ENCODE measurements around the gene DAND5.
"Not testable (repeated sequence)": the region's sequence is repeated elsewhere in the genome, so short reads cannot be mapped to it uniquely, and the experiment has no call there.

Gene DAND5

DNA sequence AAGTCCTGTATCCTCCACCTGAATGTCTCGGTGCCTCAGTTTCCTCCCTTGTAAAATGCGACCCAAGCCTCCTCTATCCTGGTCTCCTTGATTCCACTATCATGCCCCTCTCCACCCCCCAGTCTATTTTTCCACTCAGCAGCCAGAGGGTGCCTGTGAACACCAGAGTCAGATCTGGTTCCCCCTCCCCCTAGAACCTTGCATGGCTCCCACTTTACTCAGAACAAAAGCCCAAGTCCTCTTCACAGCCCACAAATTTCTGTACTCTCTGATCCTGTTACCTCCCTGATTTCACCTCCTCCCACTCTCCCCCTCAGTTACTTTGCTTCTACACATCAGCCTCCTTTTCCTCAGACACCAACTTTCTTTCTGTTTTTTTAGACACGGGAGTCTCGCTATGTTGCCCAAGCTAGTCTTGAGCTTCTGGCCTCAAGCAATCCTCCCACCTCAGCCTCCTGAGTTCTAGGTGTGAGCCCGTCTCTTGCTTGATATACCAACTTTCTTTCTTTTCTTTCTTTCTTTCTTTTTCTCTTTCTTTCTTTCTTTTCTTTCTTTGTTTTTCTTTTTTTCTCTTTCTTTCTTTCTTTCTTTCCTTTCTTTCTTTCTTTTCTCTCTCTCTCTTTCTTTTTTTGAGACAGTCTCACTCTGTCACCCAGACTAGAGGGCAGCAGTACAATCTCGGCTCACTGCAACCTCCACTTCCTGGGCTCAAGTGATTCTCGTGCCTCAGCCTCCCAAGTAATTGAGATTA lies 869 bp downstream of the DAND5 start:
- no peak for DNase-seq

DNA sequence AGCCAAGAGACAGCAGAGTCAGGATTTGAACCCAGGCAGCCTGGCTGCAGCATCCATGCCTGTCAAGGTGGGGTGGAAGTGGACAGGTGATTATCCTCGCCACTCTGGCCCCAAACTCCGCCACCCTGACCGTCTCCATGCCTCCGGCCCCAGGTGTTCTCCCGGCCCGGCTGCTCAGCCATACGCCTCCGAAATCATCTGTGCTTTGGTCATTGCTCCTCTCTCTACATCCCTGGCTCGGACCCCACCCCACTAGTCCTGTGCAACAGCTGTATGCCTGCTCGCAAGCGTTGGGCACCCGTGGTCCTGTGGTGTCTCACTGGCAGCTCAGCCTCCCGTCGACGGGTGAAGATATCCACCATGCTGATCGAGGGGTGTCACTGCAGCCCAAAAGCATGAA lies 3.9 kb downstream of the DAND5 start:
- no peak for DNase-seq

DNA sequence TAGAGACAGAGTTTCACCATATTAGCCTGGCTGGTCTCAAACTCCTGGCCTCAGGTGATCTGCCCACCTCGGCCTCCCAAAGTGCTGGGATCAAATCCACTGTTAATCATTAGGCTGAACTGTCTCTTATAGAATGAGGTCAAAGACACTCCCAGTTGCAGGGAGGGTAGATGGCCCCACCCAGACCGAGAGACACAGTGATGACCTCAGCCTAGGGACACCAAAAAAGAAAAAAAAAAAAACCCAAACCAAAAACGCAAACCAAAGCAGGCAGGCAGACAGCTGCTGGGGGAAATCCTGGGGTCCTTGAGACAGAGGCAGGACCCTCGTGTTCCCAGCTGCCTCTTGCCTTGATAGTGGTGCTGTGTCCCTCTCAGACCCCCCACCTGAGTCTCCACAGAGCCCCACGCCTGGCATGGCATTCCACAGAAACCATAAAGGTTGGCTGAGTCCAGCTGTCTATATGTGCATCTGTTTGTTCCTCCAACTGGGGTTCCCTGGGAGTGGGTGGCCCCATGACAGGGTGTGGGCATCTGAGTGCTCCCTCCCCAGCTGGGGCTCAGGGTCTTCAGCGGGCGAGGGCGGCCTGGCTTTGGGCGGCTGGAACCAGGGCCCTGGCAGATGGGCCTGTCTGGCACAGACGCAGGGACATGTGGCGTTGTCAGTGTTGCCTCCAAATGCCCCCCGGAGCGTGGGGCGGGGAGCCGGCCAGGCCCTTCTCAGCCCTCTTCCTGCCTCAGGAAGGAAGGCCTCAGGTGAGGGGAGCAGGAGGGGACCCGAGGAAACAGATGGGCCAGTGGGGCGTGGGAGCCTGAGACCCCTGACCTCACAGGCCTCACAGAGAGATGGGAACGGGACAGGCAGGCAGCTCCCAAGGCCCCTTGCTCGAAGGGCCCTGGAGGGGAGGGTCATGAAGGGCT lies 5.2 kb downstream of the DAND5 start:
- DNase-seq = no peak

DNA sequence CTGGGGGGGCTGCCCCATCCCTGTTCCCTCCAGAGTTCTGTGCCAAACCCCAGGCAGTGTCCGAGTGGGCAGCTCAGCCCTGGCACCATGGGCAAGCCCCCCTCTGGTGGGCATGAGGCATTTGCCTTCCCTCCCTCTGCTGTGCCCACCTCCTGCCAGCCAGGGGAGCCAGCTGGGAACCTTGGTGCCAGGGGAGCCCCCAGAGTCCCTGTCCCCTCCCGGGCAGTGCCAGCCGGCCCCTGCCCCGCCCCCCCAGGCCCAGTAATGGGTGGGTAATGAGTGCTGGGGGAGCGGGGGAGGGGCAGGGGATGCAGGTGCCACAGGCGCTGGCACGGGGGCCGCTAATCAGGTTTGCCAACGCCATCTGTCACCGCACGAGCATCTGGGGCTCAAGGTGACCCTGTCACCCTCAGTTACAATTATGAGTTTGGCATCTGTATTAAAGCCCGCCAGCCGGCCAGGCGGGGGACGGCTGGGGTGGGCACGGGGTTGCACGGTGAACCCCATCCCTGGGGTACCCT lies 5.9 kb downstream of the DAND5 start:
- DNase-seq = peak; percentile 28

DNA sequence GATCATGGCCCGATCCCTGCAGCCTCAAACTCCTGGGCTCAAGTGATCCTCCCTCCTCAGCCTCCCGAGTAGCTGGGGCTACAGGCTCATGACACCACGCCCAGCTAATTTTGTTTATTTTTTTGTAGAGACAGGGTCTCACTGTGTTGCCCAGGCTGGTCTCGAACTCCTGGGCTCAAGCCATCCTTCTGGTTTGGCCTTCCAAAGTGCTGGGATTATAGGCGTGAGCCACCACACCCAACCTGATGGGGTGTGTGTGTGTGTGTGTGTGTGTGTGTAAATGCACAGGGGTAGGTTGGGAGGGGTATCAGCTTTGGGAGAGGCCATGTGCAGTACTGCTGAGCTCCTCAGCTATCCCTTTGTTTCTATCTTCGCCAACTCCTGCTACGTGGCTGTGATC lies 6.7 kb downstream of the DAND5 start:
- not testable (repeated sequence) for DNase-seq

DNA sequence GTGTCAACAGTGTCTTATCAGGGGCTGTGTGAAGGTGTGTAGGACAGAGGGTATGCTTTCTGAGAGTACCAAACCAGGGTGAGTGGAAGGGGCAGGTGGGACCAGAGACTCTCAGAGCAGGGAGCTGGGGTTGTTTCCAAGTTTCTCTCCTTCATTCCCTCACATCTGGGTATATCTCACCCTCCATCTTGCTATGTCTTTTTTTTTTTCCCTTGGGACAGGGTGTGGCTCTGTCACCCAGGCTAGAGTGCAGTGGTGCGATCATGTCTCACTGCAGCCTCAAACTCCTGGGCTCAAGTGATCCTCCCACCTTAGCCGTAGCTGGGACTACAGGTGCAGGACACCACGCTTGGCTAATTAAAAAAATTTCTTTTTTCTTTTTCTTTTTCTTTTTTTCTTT lies 10.6 kb downstream of the DAND5 start:
- no peak for DNase-seq

DNA sequence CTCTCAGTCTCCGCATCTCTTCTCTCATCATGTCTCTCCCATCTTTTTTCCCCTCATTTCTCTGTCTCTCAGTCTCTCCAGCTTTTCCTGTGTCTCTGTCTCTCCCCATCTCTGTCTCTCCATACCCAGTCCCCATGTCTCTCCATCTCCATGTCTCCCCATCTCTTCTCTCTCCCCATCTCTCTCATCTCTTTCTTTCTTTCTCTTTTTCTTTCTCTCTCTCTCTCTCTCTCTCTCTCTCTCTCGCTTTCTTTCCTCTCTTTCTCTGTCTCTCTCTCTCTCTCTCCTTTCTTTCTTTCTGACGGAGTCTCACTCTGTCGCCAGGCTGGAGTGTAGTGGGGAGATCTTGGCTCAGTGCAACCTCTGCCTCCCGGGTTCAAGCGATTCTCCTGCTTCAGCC lies 13.3 kb downstream of the DAND5 start:
- DNase-seq = no peak

DNA sequence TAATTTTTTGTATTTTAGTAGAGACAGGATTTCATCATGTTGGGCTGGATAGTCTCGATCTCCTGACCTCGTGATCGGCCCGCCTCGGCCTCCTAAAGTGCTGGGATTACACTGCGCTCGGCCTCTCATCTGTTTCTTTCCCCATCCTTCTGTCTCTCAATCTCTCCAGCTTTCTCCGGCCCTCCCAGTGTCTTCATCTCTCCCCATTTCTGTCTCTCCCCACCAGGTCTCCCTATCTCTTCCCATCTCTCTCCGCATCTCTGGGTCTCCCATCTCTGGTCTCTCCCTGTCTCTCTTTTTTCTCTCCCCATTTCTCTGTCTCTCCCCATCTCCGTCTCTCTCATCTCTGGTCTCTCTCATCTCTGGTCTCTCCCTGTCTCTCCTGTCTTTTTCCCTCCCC lies 13.7 kb downstream of the DAND5 start:
- DNase-seq = no peak

DNA sequence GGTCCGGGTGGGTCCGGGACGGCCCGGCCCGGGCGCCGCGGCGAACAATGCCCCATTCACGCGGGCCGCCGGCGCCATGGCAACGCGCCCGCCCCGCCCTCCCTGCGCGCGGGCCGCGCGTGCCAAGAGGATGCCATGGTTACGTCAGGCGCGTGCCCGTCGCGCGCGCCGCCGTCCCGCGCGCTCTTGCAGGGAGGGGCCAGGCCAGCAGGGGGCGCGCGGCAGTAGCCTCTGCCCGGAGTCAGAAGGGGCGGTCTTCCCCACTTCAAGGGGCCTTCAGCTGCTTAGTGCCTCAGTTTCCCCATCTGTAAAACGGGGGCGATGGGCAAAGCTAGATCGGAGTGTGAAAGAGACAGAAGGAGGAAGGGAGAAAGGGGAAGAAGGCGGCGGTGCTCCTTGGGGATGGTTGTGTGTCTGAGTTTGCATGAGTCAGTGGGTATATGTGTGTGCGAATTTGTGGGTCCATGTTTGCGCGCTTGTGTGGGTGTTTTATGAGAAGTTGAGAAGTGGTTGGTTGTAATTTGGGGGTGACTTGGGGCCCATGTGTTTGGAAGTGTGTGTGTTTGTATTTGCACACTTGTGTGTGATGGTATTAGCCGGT lies 14.3 kb downstream of the DAND5 start:
- DNase-seq = peak; percentile 66

DNA sequence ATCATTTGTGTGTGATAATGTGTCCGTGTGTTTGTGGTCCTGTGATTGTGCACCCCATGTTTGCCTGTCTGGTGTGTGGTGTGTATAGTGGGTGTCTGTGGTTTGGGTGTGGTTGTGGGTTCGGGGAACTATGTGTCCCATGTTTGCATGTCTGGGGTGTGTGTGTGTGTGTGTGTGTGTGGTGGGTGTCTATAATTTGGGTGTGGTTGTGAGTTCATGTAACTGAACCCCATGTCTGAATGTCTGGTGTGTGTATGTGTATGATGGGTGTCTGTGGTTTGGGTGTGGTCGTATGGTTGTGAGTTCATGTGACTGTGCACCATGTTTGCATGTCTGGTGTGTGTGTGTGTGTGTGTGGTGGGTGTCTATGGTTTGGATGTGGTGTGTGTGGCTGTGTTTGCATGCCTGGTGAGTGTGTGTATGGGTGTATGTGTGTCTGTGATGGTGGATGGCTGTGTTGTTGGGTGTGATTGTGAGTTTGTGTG lies 14.8 kb downstream of the DAND5 start:
- no peak for DNase-seq

DNA sequence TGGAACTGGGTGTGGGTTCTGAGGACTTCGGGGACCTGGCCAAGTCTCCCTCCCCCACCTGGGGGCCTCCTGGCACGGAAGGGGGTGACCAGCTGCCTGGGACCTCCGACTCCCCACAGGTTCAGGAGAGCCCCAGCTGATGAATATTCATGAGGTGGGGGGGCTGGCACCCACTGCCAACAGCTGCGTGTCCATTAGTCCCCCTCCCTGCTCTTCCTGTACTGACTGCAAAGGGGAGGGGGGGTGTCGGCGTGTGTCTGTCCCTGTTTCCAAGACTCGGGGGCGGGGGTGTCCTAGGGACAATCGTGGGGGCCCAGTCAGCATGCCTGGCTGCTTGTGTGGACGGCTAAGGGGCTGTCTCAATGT lies 15.3 kb downstream of the DAND5 start:
- DNase-seq = no peak

DNA sequence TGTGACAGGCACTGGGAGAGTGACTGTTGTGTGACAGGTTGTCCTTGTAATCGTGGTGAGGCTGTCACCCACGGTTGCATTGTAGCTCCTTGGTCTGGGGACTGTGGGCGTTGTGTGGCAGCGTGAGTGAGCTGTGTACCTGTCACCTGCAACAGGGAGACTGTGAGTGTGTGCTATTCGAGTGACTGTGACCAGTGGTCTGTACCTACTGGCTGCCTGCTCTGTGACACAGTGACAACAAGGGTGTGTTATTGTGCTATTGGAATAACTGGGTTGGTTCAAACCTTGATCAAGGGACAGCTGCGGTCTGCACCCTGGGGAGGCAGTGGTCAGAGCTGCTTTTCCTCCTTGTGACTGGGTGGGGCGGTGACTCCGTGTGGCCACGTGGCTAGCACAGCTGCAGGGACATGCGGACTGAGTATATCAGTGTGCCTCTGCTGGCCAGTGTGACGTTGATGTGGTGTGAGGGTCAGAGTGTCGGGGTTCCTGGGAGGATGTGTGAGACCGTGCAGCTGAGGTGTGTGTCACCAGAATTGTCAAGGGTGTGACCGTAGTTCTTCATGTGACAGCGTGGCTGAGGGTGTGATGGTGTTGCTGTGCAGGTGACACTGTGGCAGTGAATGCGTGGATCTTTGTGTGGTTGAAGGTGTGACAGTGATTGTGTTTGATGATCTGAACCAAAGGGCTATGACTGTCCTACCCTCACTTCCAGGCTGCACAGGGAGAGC lies 15.8 kb downstream of the DAND5 start:
- DNase-seq = no peak

DNA sequence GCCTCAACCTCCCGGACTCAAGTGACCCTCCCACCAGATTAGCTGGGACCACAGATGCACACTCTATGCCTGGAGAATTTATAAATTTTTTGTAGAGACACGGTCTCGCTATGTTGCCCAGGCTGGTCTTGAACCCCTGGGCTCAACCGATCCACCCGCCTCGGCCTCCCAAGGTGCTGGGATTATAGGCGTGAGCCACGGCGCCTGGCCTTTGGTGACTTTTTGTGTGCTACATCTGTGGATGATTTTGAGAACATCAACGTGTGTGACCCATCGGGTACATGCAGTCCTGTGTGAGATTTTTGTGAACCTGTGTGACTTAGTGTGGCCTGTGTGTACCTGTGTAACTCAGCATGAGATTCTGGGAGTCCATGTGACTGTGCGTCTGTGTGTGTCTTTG lies 17.4 kb downstream of the DAND5 start:
- no peak for DNase-seq

DNA sequence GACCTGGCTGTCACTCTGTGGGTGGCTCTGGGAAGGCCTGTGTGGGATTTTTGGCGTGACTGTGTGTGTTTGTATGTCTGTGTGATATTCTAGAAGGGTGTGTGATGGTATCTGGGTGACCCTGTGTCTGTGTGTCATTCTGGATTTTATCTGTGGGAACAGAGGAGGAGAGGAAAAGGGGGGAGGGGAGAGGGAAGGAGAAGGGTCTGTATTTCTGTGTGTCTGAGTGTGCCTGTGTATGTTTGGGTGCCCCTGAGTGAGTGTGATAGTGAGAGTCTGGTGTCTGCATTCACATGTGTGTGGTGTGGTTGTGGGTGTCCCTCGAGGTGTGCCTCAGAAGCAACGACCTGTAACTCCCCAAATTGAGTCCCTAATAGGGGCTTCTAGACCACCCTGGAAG lies 17.8 kb downstream of the DAND5 start:
- DNase-seq = no peak

DNA sequence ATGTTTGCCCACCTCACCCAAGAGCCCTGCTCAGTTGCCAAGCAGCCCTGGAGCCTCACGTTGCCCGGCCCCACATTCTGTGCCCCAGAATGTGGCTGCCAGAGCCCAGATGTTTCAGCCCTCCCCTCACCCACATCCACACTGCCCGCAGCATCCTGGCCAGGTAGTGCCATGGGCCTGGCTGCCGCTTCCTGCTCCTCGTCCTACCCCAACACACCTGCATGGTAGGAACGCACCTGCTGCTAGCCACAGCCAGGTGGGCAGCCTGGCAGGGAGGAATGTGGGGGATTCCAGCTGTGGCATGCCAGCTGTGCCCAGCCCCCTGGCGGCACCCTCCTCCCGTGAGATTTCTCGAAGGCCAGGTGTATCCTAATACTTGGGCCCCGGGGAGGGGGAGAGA lies 18.4 kb downstream of the DAND5 start:
- DNase-seq = peak; percentile 8

DNA sequence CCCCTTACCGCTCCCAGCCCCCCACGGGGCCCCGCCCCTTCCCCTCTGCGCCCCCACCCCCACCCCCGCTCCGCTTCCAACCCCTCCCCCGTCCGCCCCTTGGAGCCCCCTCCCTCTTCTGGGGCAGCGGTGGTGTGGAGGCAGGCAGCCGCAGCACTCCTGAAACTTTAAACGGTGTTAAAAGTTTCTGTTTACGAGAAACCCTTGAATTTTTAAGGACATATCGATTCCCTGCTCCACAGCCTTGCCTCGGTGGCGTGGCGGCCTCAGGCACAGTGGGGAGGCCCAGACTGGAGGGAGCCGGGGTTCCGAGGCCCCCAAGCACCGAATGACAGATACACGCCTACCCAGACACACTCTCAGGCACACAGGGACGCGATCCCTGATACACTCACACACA lies 21.1 kb downstream of the DAND5 start:
- no peak for DNase-seq

DNA sequence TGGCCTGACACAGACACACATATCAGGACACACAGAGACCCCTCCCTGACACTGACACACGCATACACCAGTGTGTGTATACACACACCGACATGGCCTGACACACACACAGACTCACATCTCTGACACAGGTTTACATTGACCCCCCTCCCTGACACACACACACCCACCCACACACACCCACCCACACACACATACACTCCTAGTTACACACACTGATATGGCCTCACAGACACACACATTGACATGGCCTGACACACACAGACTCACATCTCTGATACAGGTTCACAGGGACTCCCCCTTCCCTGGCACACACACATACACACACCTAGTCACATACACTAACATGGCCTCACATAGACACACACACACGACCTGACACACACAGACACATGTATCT lies 21.5 kb downstream of the DAND5 start:
- DNase-seq = no peak

DNA sequence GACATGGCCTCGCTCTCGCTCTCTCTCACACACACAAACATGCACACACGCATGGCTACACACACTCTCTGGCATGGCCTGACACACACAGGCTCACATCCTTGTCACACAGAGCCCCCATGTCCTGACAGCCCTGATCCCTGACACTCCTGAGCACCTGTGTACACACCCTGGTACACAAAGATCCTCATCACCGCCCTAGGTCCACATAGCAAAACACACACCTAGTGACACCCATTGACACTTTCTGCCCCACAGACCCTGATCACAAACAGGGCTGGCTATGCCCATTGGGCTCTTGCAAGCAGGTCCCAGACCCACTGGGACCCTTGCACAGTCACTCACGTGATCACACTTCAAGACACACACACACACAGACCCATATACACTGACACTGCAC lies 21.9 kb downstream of the DAND5 start:
- no peak for DNase-seq

DNA sequence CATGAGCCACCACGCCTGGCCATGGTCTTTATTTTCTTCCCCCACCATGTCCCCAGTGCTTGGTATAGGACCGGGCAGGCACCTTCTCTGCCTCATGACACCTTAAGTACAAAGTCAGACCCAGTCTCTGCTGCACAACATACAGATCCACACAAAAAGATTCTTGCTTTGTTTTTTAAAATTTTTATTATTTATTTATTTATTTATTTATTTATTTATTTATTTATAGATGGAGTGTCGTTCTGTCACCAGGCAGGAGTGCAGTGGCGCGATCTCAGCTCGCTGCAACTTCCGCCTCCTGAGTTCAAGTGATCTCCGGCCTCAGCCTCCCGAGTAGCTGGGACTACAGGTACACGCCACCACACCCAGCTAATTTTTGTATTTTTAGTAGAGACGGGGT lies 23.4 kb downstream of the DAND5 start:
- DNase-seq = no peak

DNA sequence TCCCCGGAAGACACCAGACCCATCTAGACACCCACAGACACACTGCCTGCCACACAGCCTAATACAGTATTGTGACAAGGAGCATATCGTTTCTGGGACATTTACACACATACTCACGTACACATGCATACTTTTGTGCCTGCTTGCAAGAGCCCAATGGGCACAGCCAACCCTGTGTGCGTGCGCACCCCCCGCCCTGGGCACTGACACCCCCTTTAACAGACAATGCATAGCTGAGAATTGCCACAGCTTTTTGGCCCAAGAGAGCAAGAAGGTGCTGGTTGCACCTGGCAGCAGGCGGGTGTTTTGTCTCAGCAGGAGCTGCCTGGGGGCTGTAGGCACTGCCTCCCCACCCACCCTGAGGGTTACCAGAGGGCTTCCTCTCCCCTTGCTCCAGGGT lies 24.2 kb downstream of the DAND5 start:
- no peak for DNase-seq

DNA sequence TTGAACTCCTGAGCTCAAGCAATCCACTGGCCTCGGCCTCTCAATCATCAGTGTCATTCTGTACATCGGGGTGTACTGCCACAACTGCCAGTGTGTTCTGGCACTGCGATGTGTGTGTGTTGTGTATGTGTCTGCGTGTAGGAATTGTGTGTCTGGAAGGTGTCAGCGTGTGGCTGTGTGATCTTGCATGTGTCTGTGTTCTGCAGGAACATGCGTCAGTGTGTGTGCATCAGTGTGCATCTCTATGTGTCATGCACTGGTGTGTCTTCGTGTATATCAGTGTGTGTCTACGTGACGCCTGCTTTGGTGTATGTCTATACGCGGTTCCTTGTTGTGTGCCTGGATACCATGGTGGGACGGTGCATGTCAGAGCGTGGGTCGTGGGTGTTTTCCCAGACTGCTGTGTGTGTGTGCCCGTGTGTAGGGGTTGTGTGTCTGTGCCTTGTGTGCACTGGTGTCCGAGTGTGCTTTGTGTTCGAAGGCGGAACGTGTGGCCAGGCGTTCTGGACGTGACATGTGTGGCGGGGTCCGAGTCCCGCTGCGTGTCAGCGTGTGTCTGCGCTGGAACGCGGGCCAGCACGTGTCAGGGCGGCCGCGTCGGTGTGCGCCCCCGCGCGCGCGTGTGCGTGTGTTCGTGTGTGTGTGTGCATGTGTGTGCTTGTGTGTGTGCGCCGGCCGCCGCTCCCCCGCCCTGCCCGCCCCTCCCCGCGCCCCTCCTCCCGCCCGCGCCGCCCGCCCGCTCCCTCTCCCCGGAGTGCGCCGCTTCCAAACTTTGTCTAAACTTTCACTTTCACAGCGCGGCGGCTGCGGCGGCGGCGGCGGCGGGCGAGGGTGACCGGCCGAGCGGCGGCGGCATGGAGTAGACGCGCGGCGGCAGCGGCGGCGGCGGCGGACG lies 25.6 kb downstream of the DAND5 start, which contains the start of gene NFIX:
Gene NFIX (plus strand): TSS at position 775 of the 895 bp plus-strand sequence. CDS start 363 bp downstream, outside the sequence.
- DNase-seq = no peak

Data from NCI-H1105 (cell line).